Suppressor macrophage (primary cell): ENCODE data around the gene TRIM9.

ENCODE experiments used
- DNase-seq, 4 experiments: peaks; one replicate each; pipeline ENCODE4 v3.0.0-alpha.2; 2020 to 2022

The TRIM9 gene

GRCh38 chr14:51093371-51094281 lies 1.3 kb downstream of the TRIM9 start:
- peak in 2 of 4 experiments; percentile 7 to 39 for DNase-seq

- DNase-seq: peak in 3 of 4 experiments; percentile 12 to 22 (median 18)
Observed at GRCh38 chr14:51092965-51093364, 1.9 kb downstream of the TRIM9 start.

- no peak for DNase-seq
Observed at GRCh38 chr14:51089278-51089677, 5.6 kb downstream of the TRIM9 start.

- DNase-seq: no peak
Observed at GRCh38 chr14:51087031-51087441, 7.9 kb downstream of the TRIM9 start.

GRCh38 chr14:51086044-51086443 lies 8.9 kb downstream of the TRIM9 start:
- no peak for DNase-seq

- DNase-seq: no peak
Observed at GRCh38 chr14:51084962-51085361, 9.9 kb downstream of the TRIM9 start.

GRCh38 chr14:51084507-51084906 lies 10.4 kb downstream of the TRIM9 start:
- no peak for DNase-seq

GRCh38 chr14:51082349-51082748 lies 12.6 kb downstream of the TRIM9 start:
- DNase-seq: no peak

- no peak for DNase-seq
Observed at GRCh38 chr14:51081712-51082111, 13.2 kb downstream of the TRIM9 start.

GRCh38 chr14:51081209-51081608 lies 13.7 kb downstream of the TRIM9 start:
- DNase-seq: no peak

GRCh38 chr14:51080645-51081044 lies 14.3 kb downstream of the TRIM9 start:
- DNase-seq: no peak

GRCh38 chr14:51079489-51079888 lies 15.4 kb downstream of the TRIM9 start:
- DNase-seq: no peak

GRCh38 chr14:51079085-51079484 lies 15.8 kb downstream of the TRIM9 start:
- peak; percentile 8 to 54 (median 22) for DNase-seq

- DNase-seq: no peak
Observed at GRCh38 chr14:51074701-51075385, 20.1 kb downstream of the TRIM9 start.

- DNase-seq: no peak
Observed at GRCh38 chr14:51073731-51074130, 21.2 kb downstream of the TRIM9 start.

GRCh38 chr14:51072976-51073375 lies 21.9 kb downstream of the TRIM9 start:
- DNase-seq: no peak

- DNase-seq: no peak
Observed at GRCh38 chr14:51071857-51072256, 23.0 kb downstream of the TRIM9 start.

- DNase-seq: no peak
Observed at GRCh38 chr14:51070726-51071125, 24.2 kb downstream of the TRIM9 start.

GRCh38 chr14:51069055-51069454 lies 25.9 kb downstream of the TRIM9 start:
- no peak for DNase-seq

- DNase-seq: no peak
Observed at GRCh38 chr14:51068268-51068667, 26.6 kb downstream of the TRIM9 start.

GRCh38 chr14:51067295-51067694 lies 27.6 kb downstream of the TRIM9 start:
- no peak for DNase-seq

GRCh38 chr14:51066576-51066975 lies 28.3 kb downstream of the TRIM9 start:
- DNase-seq: no peak

- no peak for DNase-seq
Observed at GRCh38 chr14:51059032-51059431, 35.9 kb downstream of the TRIM9 start.

- no peak for DNase-seq
Observed at GRCh38 chr14:51058382-51058781, 36.5 kb downstream of the TRIM9 start.
